A204.1 (cell line): ENCODE data around the gene RFC5.
"Not testable (repeated sequence)": the region's sequence is repeated elsewhere in the genome, so short reads cannot be mapped to it uniquely, and the experiment has no call there.

Source experiments
- FAIRE-seq: peaks from 2 replicates; lab custom pipeline; 2012; peaks lifted over from hg19 to GRCh38; lab: Jason Lieb, UNC

Gene RFC5

DNA sequence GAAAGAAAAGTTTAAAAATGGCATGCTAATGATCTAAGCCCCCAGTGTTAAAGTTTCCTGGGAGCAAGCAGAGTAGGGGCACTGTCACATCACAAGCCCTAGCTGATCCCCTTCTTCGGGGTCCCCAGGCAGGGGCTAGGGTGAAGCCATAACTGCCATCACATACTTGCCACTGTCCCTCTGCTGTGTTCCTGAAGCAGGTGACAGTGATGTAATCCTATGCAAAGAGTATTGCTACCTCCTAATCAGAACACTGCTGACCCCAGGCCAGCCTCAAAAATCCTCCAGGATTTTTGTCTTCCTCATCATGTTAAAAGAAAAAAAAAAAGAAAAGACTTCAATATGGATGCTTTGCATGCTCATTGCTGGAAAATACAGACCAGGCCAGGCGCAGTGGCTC lies 1.2 kb upstream of the RFC5 start:
- no peak for FAIRE-seq

- no peak for FAIRE-seq
Observed at GRCh38 chr12:118015944-118016343, 559 bp upstream of the RFC5 start.

- no peak for FAIRE-seq
Observed at GRCh38 chr12:118017926-118018325, 1.4 kb downstream of the RFC5 start.

GRCh38 chr12:118020036-118020435 lies 3.5 kb downstream of the RFC5 start:
- FAIRE-seq, result no peak

DNA sequence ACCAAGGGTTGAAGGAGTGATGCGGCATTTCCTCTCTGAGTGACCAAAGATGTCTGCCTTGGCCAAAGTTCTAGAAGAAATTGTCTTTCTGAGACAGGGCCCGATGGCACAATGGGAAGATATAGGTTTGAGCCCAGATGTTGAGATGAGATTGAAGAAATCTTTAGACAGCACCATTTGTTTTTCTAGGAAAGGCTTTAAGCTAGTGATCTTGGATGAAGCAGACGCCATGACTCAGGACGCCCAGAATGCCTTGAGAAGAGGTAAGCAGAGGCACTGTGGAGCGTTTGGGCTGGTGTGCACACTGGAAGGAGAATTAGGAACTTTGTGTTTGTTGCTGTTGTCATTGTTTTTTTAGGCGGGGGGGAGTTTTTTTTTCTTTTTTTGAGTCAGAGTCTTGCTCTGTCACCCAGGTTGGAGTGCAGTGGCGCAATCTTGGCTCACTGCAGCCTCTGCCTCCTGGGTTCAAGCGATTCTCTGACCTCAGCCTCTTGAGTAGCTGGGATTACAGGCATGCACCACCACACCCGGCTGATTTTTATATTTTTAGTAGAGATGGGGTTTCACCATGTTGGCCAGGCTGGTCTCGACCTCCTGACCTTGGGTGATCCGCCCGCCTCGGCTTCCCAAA lies 5.7 kb downstream of the RFC5 start:
- FAIRE-seq, result not testable (repeated sequence)

GRCh38 chr12:118022728-118023109 lies 6.2 kb downstream of the RFC5 start:
- FAIRE-seq, result no peak

DNA sequence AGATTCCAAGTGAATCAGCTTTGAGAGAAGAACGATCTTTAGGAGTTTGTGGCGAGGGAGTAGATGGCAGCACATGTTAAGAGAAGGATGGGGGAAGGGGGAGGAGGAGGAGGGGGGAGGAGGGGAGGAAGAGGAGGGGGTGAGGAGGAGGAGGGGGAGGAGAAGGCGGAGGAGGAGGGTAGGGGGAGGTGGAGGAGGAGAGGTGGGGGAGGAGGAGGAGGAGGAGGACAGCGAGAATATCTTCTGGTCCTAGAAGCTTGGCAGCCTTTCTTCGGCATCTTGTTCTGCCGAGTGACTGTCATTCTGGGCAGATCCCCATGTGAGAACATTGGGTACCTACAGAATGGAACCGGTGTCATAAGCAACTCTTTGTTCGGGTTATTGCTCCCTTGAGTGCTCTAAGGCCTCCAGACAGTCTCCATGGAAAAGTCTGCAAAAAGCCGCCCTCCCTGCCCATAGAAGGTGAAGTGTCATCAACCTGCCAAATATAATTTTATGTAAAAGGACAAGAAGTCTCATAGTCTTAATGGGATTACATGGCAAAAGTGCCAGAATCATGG lies 6.9 kb downstream of the RFC5 start:
- FAIRE-seq, result no peak

DNA sequence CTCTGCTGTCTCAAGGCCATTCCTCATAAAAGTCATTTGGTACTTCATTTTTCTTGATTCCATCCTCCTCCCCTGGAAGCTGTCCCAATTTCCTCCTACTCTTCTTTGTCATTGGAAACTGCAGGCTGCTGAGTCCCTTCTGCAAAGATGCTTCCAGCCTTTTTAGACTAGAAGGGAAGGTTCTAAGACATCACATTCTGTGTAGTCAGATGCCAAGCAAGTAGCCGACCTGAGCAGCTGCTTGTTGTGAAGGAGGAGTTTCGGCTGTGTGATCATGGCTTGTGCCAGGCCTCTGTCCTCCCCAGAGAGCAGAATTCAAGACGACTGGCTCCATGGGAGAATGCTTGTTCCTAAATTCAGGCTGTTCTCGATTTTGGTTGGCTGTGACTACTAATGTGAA lies 8.7 kb downstream of the RFC5 start:
- FAIRE-seq, result no peak

DNA sequence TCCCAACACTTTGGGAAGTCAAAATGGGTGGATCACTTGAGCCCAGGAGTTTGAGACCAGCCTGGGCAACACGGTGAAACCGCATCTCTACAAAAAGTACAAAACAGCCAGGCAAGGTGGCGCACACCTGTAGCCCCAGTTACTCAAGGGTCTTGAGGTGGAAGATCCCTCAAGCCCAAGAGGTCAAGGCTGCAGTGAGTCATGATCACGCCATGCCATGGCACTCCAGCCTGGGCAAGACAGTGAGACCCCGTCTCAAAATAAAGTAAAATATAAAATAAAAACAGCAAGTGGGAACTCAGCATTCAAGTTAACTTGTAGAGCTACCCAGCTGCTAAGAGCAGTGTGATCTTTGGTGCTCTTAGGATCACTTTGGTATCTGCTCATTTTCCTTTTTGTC lies 12.7 kb downstream of the RFC5 start:
- FAIRE-seq, result no peak

- FAIRE-seq, result no peak
Observed at GRCh38 chr12:118032188-118032587, 15.7 kb downstream of the RFC5 start.

- FAIRE-seq, result no peak
Observed at GRCh38 chr12:118033323-118033722, 16.8 kb downstream of the RFC5 start.

- FAIRE-seq, result no peak
Observed at GRCh38 chr12:118033902-118034301, 17.4 kb downstream of the RFC5 start.

GRCh38 chr12:118034429-118035189 lies 18.1 kb downstream of the RFC5 start:
- peak; percentile 23 for FAIRE-seq

- FAIRE-seq, result no peak
Observed at GRCh38 chr12:118035190-118036041, 18.9 kb downstream of the RFC5 start.

DNA sequence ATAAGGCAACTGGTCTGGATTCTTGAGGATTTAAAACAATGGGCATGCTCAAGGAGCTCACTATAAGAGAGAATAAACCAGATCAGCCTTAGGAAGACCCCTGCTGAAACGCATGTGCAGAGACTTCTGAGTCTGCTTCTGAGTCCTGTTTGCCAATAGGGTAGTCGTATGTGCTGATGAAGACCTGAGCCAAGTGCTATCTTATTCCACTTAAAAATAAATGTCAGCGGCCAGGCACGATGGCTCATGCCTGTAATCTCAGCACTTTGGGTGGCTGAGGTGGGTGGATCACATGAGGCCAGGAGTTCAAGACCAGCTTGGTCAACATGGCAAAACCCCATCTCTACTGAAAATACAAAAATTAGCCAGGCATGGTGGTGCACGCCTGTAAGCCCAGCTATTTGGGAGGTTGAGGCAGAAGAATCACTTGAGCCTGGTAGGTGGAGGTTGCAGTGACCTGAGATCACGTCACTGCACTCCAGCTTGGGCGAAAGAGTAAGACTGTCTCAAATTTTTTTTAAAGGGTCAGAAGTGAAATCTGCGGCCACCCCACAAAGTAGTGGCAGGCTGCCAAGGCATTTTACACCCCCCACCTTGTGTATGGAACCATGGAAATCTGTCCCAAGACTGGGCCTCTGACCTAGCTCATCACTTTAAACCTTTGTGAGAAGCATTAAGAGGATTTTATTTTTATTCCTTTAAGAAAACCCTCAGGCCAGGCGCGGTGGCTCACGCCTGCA lies 20.3 kb downstream of the RFC5 start:
- FAIRE-seq, result no peak

DNA sequence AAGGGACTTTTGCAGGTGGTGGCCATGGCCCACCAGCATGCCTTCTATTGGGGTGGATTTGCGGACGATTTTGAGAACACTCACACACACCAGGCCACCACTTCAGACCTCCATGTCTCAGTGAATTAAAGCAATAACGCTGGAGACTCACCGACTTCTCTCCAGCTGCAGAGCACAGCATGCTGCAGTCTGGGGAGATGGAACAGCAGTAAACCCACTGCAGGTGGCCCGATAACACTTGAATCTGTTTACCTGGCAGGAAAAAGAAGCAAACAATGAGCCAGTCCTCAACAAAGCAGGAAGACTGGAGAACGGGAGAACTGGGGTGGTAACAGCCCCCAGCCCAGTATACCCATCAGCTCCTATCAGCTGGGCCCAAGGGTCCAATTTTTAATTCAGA lies 21.6 kb downstream of the RFC5 start:
- FAIRE-seq, result no peak

- FAIRE-seq, result no peak
Observed at GRCh38 chr12:118042091-118042490, 25.6 kb downstream of the RFC5 start.

DNA sequence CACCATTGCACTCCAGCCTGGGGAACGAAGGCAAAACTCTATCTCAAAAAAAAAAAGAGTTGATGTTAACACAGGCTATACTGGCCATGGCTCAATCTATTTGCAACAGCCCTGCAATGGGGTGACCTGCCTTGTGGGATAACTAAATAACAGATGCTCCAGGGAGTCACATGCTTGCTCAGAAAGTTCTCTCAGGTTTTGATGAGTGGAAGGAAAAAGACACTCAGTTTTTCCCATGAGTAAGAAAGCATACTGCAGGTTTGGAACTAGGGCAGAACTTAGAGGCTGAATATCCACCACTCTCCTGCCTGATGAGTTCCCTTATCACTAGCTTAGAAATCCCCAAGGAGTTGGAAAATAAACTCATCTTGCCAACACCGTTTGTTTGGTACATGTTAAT lies 27.6 kb downstream of the RFC5 start:
- no peak for FAIRE-seq

- FAIRE-seq, result no peak
Observed at GRCh38 chr12:118044577-118044976, 28.1 kb downstream of the RFC5 start.

DNA sequence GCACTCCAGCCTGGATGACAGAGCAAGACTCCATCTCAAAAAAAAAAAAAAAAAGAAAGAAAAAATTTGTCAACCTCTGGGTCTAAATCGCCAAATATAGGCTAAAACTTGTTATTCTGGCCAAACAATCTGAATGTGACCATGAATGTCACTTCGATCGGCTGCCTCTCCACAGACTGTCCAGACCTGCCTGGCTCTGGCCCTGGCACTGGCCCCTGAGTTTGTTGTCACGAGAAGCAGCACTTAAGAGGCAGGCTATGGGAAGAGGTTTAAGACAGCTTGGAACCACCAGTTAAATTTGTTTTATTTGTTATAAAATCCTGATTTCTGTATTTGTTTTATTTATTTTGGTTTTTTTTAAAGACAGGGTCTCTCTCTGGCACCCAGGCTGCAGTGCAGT lies 29.9 kb downstream of the RFC5 start:
- no peak for FAIRE-seq

DNA sequence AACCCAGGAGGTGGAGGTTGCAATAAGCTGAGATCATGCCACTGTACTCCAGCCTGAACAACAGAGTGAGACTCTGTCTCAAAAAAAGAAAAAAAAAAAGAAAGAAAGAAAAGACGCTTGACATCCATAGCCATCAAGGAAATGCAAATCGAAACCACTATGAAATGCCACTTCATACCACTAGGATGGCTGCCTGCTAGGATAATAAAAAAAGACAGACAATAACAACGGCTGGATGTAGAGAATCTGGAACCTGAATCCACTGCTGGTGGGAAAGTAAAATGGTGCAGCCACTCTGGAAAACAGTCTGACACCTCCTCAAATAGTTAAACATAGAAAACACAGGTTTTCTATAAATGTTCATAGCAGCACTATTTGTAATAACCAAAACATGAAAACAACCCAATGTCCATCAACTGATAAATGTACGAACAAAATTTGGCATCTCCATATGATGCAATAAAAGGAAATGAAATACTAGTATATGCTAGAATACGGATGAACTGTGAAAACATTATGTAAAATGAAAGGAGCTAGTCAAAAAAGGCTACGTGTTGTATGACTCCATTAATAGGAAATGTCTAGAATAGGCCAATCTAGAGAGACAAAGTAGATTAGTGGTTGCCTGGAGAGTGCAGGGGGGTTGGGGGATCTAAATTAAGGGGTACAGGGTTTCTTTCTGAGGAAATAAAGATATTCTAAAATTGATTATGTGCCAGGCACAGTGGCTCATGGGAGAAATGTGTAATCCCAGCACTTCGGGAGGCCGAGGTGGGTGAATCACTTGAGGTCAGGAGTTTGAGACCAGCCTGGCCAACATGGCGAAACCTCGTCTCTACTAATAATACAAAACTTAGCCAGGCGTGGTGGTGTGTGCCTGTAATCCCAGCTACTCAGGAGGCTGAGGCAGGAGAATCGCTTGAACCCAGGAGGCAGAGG lies 34.7 kb downstream of the RFC5 start:
- no peak for FAIRE-seq
